DMS153 treated with DMSO at 0.1 percent for 48 hours (cell line): ENCODE measurements around the gene STAM2.

Experiments
- DNase-seq: peaks from one replicate; lab custom pipeline; 2025; ENCODE audit not compliant: unreplicated experiment; lab: John Stamatoyannopoulos, UW

The STAM2 gene

DNA sequence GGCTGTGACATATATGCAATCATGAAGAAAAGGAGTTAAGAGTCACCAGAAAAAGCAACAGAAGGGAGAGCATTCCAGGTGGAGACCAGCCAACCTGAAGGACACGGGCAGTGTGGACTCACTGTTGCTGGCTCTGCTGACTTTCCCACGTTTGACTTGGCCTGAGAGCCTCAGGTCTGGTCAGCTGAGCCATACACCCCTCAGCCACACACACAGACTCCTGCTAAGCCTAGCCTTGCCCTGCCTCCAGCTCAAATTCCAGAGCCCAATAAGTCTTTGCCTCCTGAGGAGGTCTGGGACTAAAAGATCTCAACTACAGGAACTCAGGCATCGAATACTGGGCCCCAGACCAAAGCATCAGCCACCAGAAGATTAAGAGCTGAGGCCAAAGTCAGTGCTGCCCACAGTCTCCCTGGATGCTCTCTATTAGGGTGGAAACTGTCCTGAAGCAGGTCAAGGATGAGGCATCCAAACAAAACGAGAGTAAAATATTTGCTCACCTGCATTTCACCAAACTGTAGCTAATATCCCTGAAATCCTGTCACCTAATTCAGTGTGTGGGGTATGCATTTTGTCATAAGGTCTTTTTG, 100.0 kb downstream of the STAM2 start:
- no peak for DNase-seq

DNA sequence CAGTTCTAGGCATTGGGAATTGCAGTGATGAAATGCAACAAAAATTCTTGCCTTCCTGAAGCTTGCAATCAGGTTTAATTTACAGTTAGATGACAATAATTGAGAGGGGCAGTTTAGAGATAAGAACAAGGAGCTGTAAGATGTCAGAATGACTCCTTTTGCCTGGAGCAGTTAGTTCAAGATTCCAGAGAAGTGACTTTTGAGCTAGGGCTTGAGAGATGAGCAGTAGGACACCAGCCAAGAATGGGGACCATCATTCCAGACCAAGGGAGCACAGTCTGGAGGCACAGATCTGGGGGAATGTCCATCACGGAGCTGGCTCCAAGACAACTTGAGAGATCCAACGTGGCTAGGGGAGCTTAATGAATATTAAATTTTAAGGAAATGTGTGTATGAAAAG, 103.6 kb downstream of the STAM2 start:
- no peak for DNase-seq

DNA sequence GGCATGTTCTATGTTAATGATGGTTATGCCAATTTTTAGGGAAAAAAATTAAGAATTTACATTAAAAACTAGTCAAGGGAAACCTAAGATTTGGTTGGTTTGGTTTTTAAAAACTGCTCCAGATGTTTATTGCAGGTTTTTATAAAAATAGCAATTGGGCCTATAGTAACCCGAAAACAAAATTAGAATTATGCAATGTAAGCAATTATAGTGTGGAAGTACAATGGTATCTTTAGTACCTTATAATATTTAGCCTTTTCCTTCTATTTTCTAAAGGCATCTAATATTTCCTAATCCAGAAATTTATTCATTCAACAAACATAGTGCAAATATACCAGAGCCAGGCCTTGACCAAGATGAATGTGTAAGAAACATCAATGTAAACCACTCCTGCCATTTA, 104.0 kb downstream of the STAM2 start:
- DNase-seq: no peak

DNA sequence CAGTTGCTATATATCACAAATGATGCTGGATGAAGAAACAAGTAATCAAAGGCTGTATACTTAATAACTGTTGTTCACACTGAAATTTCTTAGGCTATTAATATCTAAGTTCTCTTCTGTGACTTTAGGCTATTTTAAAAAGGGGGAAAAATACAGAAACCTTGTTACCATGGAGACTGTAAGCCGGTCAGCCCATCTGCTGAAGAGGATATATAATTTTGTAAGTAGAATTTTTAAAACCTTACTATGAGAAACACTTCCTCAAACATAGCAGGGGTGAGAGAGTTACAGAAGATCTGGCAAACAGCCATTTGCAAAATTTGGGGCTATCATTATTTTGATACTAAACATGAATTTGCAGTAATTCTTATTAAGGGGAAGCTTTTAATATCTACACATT, 104.5 kb downstream of the STAM2 start:
- no peak for DNase-seq

DNA sequence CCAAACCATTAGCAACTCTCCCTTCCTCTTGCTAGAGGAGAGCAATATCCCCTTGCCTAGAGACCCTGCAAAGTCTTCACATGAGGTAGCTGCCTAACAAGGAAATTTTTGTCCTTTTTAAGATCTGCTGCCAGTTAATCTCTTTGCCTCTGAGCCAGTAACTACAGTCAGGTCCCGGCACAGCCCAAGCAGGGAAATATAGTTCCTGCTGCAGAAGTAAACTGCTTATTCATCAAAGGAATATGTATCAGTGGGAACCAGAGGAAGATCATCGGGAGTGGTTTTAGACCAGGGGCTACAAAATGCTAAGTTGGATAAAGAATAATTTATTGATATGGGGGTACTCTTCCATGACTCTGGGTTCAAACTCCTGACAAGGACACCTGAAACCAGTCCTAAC, 107.3 kb downstream of the STAM2 start:
- no peak for DNase-seq

DNA sequence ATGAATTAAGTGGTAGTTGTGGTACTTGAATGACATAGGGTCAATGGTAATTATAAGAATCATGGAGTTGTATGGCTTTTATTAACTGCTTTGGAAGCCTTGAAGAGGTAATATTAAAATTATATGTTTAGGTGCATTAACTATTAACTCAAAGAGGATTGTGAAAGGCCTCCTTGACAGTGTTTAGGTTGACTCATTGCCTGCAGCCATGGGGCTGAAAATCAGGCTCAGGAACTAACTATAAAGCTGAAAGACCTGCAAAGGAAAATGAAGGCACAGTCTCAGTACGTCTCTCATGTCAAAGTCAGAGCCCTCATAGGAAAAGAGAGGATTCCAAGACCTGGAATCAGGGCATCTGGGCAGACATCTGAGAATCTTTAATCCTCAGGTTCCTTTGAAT, 107.7 kb downstream of the STAM2 start:
- DNase-seq: no peak
